Stomach smooth muscle (tissue), 2 donors: Measurements from ENCODE around the gene LAPTM5.
"Not testable (repeated sequence)": the region's sequence is repeated elsewhere in the genome, so short reads cannot be mapped to it uniquely, and the experiment has no call there.

Experiments used
- H3K27ac ChIP-seq: one replicate; pipeline ENCODE4 v1.7.0; 2013; ENCODE audit warnings: mild to moderate bottlenecking, low read length, inconsistent platforms
- H3K27me3 ChIP-seq, 2 donors: one replicate each; pipeline ENCODE4 v1.7.0; 2013; ENCODE audit warnings: low read length in 2 of 2; ENCODE audit not compliant: insufficient read depth in 2 of 2, control insufficient read depth in 1 of 2
- H3K36me3 ChIP-seq, 2 donors: one replicate each; pipeline ENCODE4 v1.7.0; 2013; ENCODE audit warnings: low read length in 2 of 2; ENCODE audit not compliant: control insufficient read depth in 2 of 2, insufficient read depth in 2 of 2
- H3K4me1 ChIP-seq: one replicate; pipeline ENCODE4 v1.7.0; 2013; ENCODE audit warnings: low read length; ENCODE audit not compliant: control insufficient read depth, insufficient read depth
- H3K4me3 ChIP-seq, 2 donors: one replicate each; pipeline ENCODE4 v1.7.0; 2013; ENCODE audit warnings: low read length in 2 of 2
- H3K9ac ChIP-seq, 2 donors: one replicate each; pipeline ENCODE4 v1.7.0; 2013; ENCODE audit warnings: low read length in 2 of 2, mild to moderate bottlenecking in 1 of 2
- H3K9me3 ChIP-seq, 2 donors: one replicate each; pipeline ENCODE4 v1.7.0; 2013; ENCODE audit warnings: low read length in 2 of 2; ENCODE audit not compliant: control insufficient read depth in 2 of 2
- donor health status: healthy.
- donor health status: Pancreatic carcinoma.

LAPTM5 gene

DNA sequence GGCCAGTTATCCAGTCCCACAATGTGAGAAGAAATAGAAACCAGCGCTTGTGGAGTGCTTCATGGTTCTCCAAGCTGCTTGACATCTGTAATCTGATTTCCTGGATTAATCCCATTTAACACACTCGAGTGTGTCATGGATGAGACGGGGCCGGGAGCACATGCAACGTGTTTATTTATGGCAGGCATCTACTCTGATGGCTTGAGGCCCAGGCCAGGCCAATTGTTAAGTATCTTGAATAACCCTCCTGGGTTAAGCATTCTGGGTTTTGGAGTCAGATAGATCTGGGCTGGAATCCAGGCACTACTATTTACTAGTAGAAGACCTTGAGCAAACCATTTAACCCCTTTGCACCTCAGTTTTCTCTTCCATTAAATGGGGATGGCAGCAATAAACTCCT lies 37.5 kb upstream of the LAPTM5 start:
- Histone ChIP-seq H3K27me3 (no peaks in the 10 kb centered on the region), H3K4me1 (peaks cover 2% of the 10 kb centered on the region), H3K4me3 (no peak overlapping the region), H3K36me3 (no peaks in the 10 kb centered on the region), H3K9me3 (no peaks in the 10 kb centered on the region), H3K9ac (no peak overlapping the region), H3K27ac (no peak overlapping the region)

DNA sequence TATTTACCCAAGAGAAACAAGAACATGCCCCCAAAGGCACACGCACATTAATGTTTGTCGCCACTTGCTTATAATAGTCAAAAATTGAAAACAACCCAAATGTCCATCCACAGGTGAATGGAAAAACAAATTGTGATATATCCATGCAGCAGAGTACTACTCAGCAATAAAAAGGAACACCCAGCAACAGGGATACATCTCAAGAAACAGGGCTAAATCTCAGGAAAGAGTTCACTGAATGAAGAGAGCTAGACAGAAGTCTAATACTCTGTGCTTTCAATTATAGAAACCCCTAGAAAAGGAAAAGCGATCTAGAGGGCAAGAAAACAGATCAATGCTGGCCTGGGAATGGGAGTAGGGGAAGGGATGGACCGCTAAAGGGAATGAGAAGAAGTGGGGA lies 36.7 kb upstream of the LAPTM5 start:
- no peaks in the 10 kb centered on the region for H3K9me3 ChIP-seq
- H3K4me1 ChIP-seq: peaks cover 2% of the 10 kb centered on the region
- H3K9ac ChIP-seq: no peak overlapping the region
- H3K36me3 ChIP-seq: no peaks in the 10 kb centered on the region
- no peak overlapping the region for H3K27ac ChIP-seq
- no peaks in the 10 kb centered on the region for H3K27me3 ChIP-seq
- no peak overlapping the region for H3K4me3 ChIP-seq

DNA sequence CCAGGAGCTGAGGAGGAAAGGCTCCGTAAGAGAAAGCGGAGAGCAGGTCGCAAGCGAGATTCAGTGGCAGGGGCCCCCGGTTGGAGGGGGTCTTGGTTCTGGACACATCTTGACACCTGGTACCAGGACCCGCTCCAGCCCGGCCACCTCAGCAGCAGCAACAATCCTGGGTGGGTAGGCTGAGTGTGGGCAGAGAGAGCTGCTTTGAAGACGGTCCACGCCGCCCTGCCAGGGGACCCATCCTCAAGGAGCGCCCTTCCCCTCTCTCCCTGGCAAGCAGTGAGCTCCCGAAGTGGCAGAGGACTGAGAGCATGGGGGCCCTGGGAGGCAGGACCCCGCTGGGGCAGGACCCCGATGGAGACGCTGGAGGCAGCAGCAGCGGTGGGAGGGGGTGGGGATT lies 35.6 kb upstream of the LAPTM5 start:
- peaks cover 2% of the 10 kb centered on the region for H3K4me1 ChIP-seq
- no peak overlapping the region for H3K9ac ChIP-seq
- no peak overlapping the region for H3K4me3 ChIP-seq
- H3K36me3 ChIP-seq: no peaks in the 10 kb centered on the region
- H3K27me3 ChIP-seq: no peaks in the 10 kb centered on the region
- no peaks in the 10 kb centered on the region for H3K9me3 ChIP-seq
- no peak overlapping the region for H3K27ac ChIP-seq

DNA sequence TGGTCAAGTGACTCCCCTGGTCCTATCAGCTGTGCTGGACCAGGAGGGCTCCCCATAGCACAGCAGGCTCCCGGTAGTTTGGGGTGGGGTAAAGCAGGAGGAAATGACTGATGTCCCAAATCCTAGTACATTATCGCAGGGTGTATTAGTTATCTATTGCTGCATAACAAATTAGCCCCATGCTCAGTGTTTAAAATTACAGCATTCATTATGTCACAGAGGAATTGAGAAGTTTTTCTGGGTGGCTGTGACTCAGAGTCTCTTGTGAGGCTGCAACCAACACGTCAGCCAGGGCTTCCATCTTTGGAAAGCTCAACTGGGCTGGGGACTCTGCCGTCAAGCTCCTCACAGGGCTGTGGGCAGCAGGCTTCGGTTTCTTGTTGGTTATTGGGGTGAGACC lies 34.3 kb upstream of the LAPTM5 start:
- Histone ChIP-seq H3K4me3 (no peak overlapping the region), H3K36me3 (no peaks in the 10 kb centered on the region), H3K9me3 (no peaks in the 10 kb centered on the region), H3K27me3 (peaks cover 0 to 2% of the 10 kb centered on the region in 2 donors), H3K27ac (no peak overlapping the region), H3K4me1 (no peaks in the 10 kb centered on the region), H3K9ac (no peak overlapping the region)

DNA sequence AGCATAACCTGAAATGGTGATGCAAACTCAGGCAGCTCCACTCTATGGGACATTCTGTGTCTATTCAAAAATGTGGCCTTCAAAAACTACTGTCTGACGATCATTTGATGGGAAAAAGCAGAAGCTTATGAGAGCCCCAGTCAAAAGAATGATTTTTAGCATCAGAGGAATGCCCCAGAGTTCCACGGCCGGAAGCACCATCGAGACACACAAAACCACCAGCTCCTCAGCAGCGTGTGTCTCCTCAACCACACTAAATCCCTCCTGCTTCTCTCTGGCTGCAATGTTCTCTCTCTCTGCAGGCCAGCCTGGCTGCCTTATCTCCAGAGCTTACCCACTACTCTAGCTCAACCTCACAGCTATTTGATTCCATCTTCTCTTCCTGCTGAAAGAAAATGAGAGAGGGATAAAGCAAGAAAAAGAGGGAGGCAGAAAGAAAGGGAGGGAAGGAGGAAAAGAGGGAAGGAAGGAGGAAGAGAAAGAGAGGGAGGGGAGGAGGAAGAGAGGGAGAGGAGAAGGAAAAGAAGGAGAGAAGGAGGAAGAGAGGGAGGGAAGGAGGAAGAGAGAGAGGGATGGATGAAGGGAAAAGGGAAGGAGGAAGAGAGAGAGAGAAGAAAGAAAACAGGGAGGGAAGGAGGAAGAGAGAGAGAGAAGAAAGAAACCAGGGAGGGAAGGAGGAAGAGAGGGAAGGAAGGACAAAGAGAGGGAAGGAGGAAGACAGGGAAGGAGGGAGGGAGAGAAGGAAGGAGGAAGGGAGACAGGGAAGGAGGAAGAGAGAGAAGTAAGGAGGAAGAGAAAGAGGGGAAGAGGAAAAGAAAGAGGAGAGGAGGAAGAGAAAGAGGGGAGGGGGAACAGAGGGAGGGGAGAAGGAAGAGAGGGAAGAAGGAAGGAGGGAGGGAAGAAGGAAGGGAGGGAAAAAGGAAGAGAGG lies 33.5 kb upstream of the LAPTM5 start:
- Histone ChIP-seq H3K27me3 (peaks cover 0 to 2% of the 10 kb centered on the region in 2 donors), H3K4me1 (no peaks in the 10 kb centered on the region), H3K27ac (no peak overlapping the region), H3K36me3 (no peaks in the 10 kb centered on the region), H3K9ac (no peak overlapping the region), H3K4me3 (no peak overlapping the region), H3K9me3 (no peaks in the 10 kb centered on the region)

DNA sequence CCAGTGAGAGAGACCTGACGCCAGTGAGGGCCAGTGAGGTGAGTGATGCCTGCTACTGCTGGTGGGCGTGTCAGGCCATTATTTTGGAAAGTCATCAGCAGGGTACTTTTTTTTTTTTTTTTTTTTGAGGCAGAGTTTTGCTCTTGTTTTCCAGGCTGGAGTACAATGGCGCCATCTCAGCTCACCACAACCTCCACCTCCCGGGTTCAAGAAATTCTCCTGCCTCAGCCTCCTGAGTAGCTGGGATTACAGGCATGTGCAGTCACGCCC lies 32.6 kb upstream of the LAPTM5 start:
- not testable (repeated sequence) for H3K36me3 ChIP-seq, H3K9ac ChIP-seq, H3K27me3 ChIP-seq, H3K4me3 ChIP-seq, H3K4me1 ChIP-seq, H3K27ac ChIP-seq, H3K9me3 ChIP-seq

DNA sequence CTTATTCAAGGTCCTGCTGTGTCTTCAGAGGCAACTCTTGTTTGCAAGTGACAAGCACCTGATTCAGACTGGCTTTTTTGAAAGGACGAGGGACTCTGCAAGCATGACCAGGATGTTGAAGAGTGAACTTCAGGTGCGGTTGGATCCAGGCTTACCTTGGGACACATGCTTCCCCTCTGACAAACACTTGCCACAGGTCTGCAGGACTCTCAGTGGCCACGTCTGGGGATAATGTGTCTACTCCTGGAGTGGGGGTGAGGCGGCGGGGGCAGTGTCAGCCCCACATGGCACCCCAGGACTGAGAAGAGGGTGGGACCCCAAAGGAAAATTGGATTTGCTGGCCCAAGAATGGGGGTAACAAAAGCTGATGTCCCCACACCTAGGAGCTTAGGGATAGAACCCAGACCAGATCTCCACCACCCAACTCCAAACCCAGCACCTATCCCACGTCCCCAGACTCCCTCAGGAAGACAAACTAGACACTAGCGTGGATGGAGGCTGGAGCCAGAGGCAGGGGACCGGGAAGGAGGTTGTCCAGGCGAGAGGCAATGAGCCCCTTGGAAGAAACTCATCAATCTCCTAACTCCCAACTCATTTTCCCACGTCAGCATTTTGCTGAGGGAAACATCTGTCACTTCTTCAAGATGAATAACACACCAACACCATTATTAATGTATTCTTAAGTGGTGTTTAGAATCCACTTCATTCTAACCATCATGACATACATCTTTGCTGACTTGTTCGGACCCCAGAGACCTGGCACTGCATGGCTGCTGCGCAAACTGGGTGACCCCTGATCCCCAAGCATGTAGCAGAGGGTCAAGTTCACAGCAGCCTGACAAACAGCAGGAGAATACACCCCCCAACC lies 32.0 kb upstream of the LAPTM5 start:
- Histone ChIP-seq H3K9me3 (no peaks in the 10 kb centered on the region), H3K27me3 (peaks cover 0 to 2% of the 10 kb centered on the region in 2 donors), H3K27ac (no peak overlapping the region), H3K36me3 (no peaks in the 10 kb centered on the region), H3K4me3 (no peak overlapping the region), H3K4me1 (no peaks in the 10 kb centered on the region), H3K9ac (no peak overlapping the region)

DNA sequence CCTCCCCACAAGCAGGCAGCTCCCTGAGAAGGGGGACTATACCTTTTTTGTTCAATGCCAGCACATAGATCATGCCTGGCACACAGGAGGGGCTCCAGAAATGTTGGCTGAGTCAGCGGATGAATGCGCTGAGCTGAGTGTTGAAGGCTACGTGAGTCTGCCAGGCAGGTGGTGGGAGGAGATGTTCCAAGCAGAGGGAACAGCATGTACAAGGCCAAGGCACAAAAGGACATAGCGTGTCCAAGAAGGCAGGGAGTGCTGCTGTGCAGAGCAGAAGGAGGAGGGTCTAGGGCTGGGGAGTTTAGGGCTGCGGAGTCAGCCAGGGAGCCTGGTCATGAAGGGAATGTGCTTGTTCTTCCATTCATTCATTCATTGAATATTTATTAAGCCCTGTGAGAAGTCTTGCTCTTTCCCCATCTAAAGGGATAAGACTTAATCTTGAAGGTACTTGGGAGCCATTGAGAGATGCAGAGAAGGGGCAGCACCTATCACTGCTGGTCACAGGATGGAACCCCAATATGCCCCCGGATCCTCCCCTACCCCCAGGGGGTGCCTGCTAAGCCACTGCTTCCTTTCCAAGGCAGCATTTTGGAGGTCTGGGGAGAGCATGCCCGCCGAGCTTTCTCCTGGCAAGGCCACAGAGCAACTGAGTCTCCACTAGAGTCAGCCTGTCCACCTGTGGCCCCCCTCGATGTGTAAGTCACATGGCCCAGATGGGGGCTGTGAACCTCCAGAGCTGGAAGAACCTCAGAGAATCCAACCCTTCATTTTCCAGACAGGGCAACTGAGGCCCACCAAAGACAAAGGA lies 31.2 kb upstream of the LAPTM5 start:
- no peaks in the 10 kb centered on the region for H3K4me1 ChIP-seq
- no peaks in the 10 kb centered on the region for H3K36me3 ChIP-seq
- H3K27ac ChIP-seq: no peak overlapping the region
- H3K9ac ChIP-seq: no peak overlapping the region
- H3K4me3 ChIP-seq: no peak overlapping the region
- peaks cover 0 to 2% of the 10 kb centered on the region in 2 donors for H3K27me3 ChIP-seq
- H3K9me3 ChIP-seq: no peaks in the 10 kb centered on the region

DNA sequence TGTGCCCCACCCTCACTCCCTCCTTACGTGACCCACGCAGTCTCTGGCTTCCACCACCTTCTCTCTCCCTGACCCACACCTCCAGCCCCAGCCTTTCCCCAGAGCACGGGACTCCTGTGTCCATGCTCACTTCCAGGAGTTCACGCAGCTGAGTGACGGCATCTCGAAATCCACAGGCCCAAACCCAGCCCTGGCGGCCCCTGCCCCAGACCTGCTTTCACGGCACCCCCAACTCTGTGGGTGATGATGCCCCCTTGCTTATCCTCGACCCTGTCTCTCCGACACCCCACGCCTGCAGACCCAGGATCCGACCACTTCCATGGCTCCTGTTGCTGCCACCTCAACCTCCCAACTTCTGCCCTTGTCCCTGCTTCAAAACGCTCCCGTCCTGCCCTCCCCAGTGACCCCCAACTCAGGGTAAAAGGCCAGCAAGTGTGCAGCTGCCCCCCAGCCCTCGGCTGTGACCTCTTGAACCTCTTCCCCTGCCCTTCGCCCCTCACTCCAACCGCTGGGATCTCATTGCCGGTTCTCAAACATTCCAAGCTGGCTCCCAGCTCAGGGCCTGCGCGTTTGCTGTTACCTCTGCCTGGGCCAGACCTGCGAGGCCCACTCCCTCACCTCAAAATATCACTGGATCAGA lies 30.4 kb upstream of the LAPTM5 start:
- Histone ChIP-seq H3K27me3 (peaks cover 0 to 2% of the 10 kb centered on the region in 2 donors), H3K9me3 (no peaks in the 10 kb centered on the region), H3K4me3 (no peak overlapping the region), H3K27ac (no peak overlapping the region), H3K4me1 (no peaks in the 10 kb centered on the region), H3K9ac (no peak overlapping the region), H3K36me3 (no peaks in the 10 kb centered on the region)

DNA sequence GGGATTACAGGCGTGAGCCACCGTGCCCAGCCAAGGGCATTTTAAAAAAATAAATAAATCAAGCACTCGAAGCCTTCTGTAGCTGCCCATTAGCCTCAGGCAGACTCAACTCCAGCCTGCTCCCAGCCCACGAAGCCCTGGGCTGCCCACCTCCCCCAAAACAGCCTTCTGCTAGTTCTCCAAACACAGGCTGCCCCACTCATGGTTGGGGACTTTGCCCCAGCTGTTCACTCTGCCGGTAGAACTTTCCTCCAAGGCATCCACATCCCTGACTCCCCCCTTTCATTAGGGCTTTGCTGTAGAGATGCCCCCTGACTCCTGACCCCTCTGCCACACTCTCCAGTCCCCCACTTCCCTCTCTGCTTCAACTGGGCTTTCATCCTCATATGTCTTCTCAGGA lies 29.7 kb upstream of the LAPTM5 start:
- Histone ChIP-seq H3K4me3 (no peak overlapping the region), H3K9me3 (no peaks in the 10 kb centered on the region), H3K27ac (no peak overlapping the region), H3K27me3 (peaks cover 0 to 2% of the 10 kb centered on the region in 2 donors), H3K9ac (no peak overlapping the region), H3K36me3 (no peaks in the 10 kb centered on the region), H3K4me1 (peaks cover 6% of the 10 kb centered on the region)
